Osteoblast (primary cell): ENCODE measurements around the gene AUTS2. TPM values are rescaled to one million over a fixed set of nuclear protein-coding genes. Genes with fewer than 3 reads are reported as not detected.

ENCODE experiments used
- DNase-seq: peaks from one replicate; pipeline ENCODE4 v3.0.0; 2011; ENCODE audit warnings: low spot score, mixed read lengths; ENCODE audit not compliant: insufficient read length; ENCODE audit errors: missing footprints
- H2AFZ ChIP-seq: 2 replicates; pipeline ENCODE4 v1.6.0; 2011; ENCODE audit warnings: mild to moderate bottlenecking, low read length
- H3K27ac ChIP-seq: 2 replicates; pipeline ENCODE4 v1.5.1; 2011; ENCODE audit warnings: mild to moderate bottlenecking, low read depth, low read length, moderate library complexity
- H3K27me3 ChIP-seq: 2 replicates; pipeline ENCODE4 v1.6.0; 2012; ENCODE audit warnings: mild to moderate bottlenecking, control low read depth, inconsistent platforms, low read length, moderate library complexity; ENCODE audit not compliant: insufficient read depth
- H3K36me3 ChIP-seq: 2 replicates; pipeline ENCODE4 v1.5.1; 2011; ENCODE audit warnings: mild to moderate bottlenecking, low read length, control low read depth, moderate library complexity; ENCODE audit not compliant: insufficient read depth
- H3K4me1 ChIP-seq: 2 replicates; pipeline ENCODE4 v1.5.1; 2011; ENCODE audit warnings: mild to moderate bottlenecking, low read length, control low read depth, moderate library complexity; ENCODE audit not compliant: insufficient read depth
- H3K4me2 ChIP-seq: 2 replicates; pipeline ENCODE4 v1.6.0; 2011; ENCODE audit warnings: mild to moderate bottlenecking, low read length; ENCODE audit not compliant: insufficient read depth
- H3K4me3 ChIP-seq: fragments of 200-600 bp; sonication (generic); 3 replicates; pipeline ENCODE4 v1.5.1; 2012; ENCODE audit warnings: mild to moderate bottlenecking, low read length, inconsistent platforms; ENCODE audit not compliant: insufficient read depth
- H3K79me2 ChIP-seq: 2 replicates; pipeline ENCODE4 v1.6.0; 2012; ENCODE audit warnings: mild to moderate bottlenecking, low read length, control low read depth, inconsistent platforms; ENCODE audit not compliant: insufficient read depth
- H3K9me3 ChIP-seq: 2 replicates; pipeline ENCODE4 v1.5.1; 2011; ENCODE audit warnings: low read depth, low read length, control low read depth
- H4K20me1 ChIP-seq: 2 replicates; pipeline ENCODE4 v1.6.0; 2012; ENCODE audit warnings: mild to moderate bottlenecking, low read length, control low read depth; ENCODE audit not compliant: insufficient read depth
- total RNA-seq: library from RNA; depleted of rRNA; stranded (reverse); fragments of >200 nt; gene quantifications from 2 replicates; pipeline ENCODE4 v1.2.3, GENCODE V29; 2012
- TF ChIP-seq, protein P1 (sequence below): IDR thresholded peaks from 2 replicates; pipeline ENCODE4 v1.5.1; 2011; ENCODE audit warnings: mild to moderate bottlenecking, low read depth, low read length, moderate library complexity; ENCODE audit errors: extremely low read depth

Gene AUTS2
- total RNA-seq, 1 donor, result 15.2 TPM

DNA sequence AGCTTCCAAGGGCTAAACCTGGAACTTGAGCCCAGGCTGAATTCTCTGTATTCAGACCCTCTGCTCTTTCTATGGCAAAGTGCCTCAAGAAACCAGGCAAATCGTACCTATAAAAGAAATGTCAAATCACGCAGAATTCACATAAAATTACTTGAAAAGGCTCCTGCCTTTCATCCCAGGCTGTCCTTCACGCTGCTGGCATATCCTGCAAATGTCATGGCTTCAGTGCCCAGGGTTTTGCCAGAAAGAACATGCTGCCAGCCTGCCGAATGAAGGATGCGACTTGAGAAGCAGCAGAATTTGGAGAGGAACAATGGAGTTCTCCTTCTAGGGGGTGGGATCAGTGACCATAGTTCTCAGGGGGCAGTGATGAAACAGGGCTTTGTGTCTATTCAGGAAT is 931.2 kb downstream of the AUTS2 start:
- Histone ChIP-seq H3K79me2 (no peaks in the 10 kb centered on the region), H3K4me1 (no peaks in the 10 kb centered on the region), H3K4me3 (no peak overlapping the region), H2AFZ (no peak overlapping the region), H3K4me2 (no peak overlapping the region), H3K36me3 (no peaks in the 10 kb centered on the region), H3K9me3 (no peaks in the 10 kb centered on the region), H4K20me1 (no peaks in the 10 kb centered on the region), H3K27me3 (no peaks in the 10 kb centered on the region), H3K27ac (no peak overlapping the region)
- TF ChIP-seq, protein P1, sequence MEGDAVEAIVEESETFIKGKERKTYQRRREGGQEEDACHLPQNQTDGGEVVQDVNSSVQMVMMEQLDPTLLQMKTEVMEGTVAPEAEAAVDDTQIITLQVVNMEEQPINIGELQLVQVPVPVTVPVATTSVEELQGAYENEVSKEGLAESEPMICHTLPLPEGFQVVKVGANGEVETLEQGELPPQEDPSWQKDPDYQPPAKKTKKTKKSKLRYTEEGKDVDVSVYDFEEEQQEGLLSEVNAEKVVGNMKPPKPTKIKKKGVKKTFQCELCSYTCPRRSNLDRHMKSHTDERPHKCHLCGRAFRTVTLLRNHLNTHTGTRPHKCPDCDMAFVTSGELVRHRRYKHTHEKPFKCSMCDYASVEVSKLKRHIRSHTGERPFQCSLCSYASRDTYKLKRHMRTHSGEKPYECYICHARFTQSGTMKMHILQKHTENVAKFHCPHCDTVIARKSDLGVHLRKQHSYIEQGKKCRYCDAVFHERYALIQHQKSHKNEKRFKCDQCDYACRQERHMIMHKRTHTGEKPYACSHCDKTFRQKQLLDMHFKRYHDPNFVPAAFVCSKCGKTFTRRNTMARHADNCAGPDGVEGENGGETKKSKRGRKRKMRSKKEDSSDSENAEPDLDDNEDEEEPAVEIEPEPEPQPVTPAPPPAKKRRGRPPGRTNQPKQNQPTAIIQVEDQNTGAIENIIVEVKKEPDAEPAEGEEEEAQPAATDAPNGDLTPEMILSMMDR, result no peak
- no peak for DNase-seq

DNA sequence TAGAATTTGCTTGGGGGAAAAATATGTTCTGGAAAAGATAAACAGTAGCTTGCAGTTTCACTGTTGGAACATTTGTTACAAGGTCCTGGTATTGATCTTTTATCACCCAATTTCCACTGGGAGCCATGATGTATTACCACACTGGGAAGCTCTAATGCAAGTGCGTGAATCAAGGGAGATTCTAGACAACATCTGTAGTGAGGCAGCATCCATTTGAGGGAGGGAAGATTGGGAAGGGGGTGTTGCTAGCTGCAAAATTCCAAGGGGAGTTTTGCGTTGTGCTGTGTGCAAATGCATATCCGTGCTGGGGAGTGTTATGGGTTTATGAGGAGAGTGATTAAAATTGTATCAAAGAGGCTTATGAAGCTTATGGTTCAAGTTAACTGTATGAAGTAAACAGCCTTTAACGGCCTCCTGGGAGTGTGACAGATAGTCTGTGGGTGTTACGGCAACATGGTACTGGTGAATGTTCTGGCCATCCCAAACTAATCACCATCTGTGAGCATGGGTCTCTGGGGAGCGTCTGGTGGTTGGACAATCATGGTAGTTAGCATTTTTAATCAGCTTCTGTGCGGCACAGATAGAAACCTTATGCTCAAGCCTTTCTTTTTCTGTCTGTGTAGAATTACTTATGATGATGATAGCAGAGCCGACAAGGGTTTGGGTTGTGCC is 931.8 kb downstream of the AUTS2 start:
- H3K4me3 ChIP-seq, result no peak overlapping the region
- no peaks in the 10 kb centered on the region for H3K27me3 ChIP-seq
- H3K36me3 ChIP-seq, result no peaks in the 10 kb centered on the region
- no peak overlapping the region for H2AFZ ChIP-seq
- no peak for DNase-seq
- H4K20me1 ChIP-seq, result no peaks in the 10 kb centered on the region
- no peaks in the 10 kb centered on the region for H3K4me1 ChIP-seq
- H3K27ac ChIP-seq, result no peak overlapping the region
- no peaks in the 10 kb centered on the region for H3K9me3 ChIP-seq
- no peaks in the 10 kb centered on the region for H3K79me2 ChIP-seq
- H3K4me2 ChIP-seq, result no peak overlapping the region
- TF ChIP-seq, protein P1, result no peak

DNA sequence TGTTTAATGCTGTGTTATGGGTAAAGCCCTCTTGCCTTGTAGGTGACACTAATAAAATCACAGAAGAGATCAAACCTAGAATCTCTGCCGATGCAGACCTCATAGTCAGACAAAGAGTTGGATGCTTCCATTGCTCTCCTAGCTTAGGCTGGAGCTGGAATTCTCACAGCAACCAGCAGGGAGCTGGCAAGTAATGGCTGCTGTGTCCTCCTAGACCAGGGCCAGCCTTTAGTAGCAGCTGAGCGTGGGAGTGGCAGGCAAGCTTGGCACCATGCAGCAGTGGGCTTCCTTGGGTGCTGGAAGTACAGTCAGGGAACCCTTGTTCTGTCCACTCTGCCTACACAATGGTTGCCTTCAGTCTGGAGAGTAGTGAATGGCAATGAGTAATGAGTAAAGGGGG is 935.3 kb downstream of the AUTS2 start:
- Histone ChIP-seq H3K4me1 (no peaks in the 10 kb centered on the region), H3K9me3 (no peaks in the 10 kb centered on the region), H2AFZ (no peak overlapping the region), H3K4me2 (no peak overlapping the region), H4K20me1 (no peaks in the 10 kb centered on the region), H3K79me2 (no peaks in the 10 kb centered on the region), H3K27me3 (no peaks in the 10 kb centered on the region), H3K36me3 (no peaks in the 10 kb centered on the region), H3K4me3 (no peak overlapping the region), H3K27ac (no peak overlapping the region)
- TF ChIP-seq, protein P1, result no peak
- DNase-seq, result no peak

DNA sequence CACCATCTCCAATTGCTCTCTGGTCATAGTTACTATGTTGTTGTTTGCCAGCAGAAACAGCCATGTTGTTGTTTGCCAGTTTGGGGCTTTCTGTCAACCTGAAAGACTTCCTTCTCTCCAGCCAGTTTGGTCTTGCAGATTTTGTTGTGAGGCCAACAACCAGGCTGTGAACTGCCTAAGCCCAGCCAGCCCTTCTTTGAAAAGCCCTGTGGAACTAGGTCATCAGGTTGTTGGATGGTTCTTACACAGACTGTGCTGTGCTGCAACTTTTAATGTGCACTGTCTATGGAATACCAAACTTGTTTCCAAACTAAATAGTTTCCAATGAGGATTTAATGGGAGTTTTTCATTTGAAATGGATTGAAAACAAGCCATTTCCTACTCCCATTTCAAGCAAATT is 940.9 kb downstream of the AUTS2 start:
- Histone ChIP-seq H3K9me3 (no peaks in the 10 kb centered on the region), H2AFZ (no peak overlapping the region), H3K79me2 (no peaks in the 10 kb centered on the region), H4K20me1 (no peaks in the 10 kb centered on the region), H3K36me3 (no peaks in the 10 kb centered on the region), H3K4me3 (no peak overlapping the region), H3K4me1 (no peaks in the 10 kb centered on the region), H3K27me3 (peaks cover 3% of the 10 kb centered on the region), H3K4me2 (no peak overlapping the region), H3K27ac (no peak overlapping the region)
- TF ChIP-seq, protein P1, result no peak
- no peak for DNase-seq
